KG1 (cell line): Measurements from ENCODE around the gene BSG.

Source experiments
- DNase-seq: peaks from one replicate; lab custom pipeline; 2025; lab: John Stamatoyannopoulos, UW

BSG gene

GRCh38 chr19:540867-541637, 31.3 kb upstream of the BSG start:
- DNase-seq, result no peak

GRCh38 chr19:541699-542098, 30.7 kb upstream of the BSG start:
- DNase-seq, result no peak

GRCh38 chr19:542173-542866, 30.1 kb upstream of the BSG start:
- no peak for DNase-seq

GRCh38 chr19:543910-544608, 28.3 kb upstream of the BSG start, which contains the start of gene GZMM:
Gene GZMM, plus strand, starts transcription at chr19:544053. Its CDS starts 19 bp downstream, at chr19:544072.
- DNase-seq, result no peak

- no peak for DNase-seq
These were observed 25.3 kb upstream of the BSG start for GRCh38 chr19:547117-547516.

- DNase-seq, result no peak
These were observed 24.3 kb upstream of the BSG start for GRCh38 chr19:547836-548720.

GRCh38 chr19:548886-549830, 23.2 kb upstream of the BSG start:
- DNase-seq, result no peak

- DNase-seq, result no peak
These were observed 17.6 kb upstream of the BSG start for GRCh38 chr19:554817-555216.

- DNase-seq, result no peak
These were observed 17.0 kb upstream of the BSG start for GRCh38 chr19:555474-555808.

- DNase-seq, result no peak
These were observed 15.6 kb upstream of the BSG start for GRCh38 chr19:556611-557382.

- no peak for DNase-seq
These were observed 13.5 kb upstream of the BSG start for GRCh38 chr19:558770-559439.

GRCh38 chr19:560121-560520, 12.3 kb upstream of the BSG start:
- DNase-seq, result no peak

- DNase-seq, result no peak
These were observed 6.0 kb upstream of the BSG start for GRCh38 chr19:566403-566802.

- no peak for DNase-seq
These were observed 5.6 kb upstream of the BSG start for GRCh38 chr19:566844-567243.

GRCh38 chr19:567296-567900, 5.0 kb upstream of the BSG start:
- DNase-seq, result no peak

GRCh38 chr19:570251-570686, 2.1 kb upstream of the BSG start:
- no peak for DNase-seq

- peak; percentile 71 for DNase-seq
These were observed 1.3 kb upstream of the BSG start for GRCh38 chr19:570937-571565.

GRCh38 chr19:571566-571974, 826 bp upstream of the BSG start:
- DNase-seq, result peak; percentile 47
